ENCODE results near the gene EEF1AKMT3. TPM values are rescaled to one million over a fixed set of nuclear protein-coding genes. Genes with fewer than 3 reads are reported as not detected.

Gene EEF1AKMT3
- total and polyA plus RNA-seq, 9 of the 15 experiments (the other 6 are each of a cell fraction or from before 2014, with no cell fraction given), result 4.1 to 17.2 (median 7.9) TPM

GRCh38 chr12:57751788-57752667 lies 20.4 kb upstream of the EEF1AKMT3 start, which contains the start of gene CDK4 (continued):
- TF ChIP-seq RNF2 (IDR thresholded peaks at IDR 0.05) (peak; percentile 64), TEAD4 (IDR thresholded peaks at IDR 0.05; ENCODE audit: low read length) (no peak), TEAD4 (CRISPR knock-in tag; IDR thresholded peaks at IDR 0.05; ENCODE audit: borderline replicate concordance) (no peak), REST (IDR thresholded peaks at IDR 0.05; ENCODE audit: borderline replicate concordance) (peak; percentile 99), REST (CRISPR knock-in tag; IDR thresholded peaks at IDR 0.05; ENCODE audit: low read depth) (peak; percentile 78), ZNF512 (tag; IDR thresholded peaks at IDR 0.05) (no peak), TEAD2 (tag; IDR thresholded peaks at IDR 0.05) (no peak), MYBL2 (IDR thresholded peaks at IDR 0.05; ENCODE audit: low read depth) (no peak), MYBL2 (CRISPR knock-in tag; IDR thresholded peaks at IDR 0.05; ENCODE audit: borderline replicate concordance) (no peak), SNAPC5 (CRISPR knock-in tag; IDR thresholded peaks at IDR 0.05) (no peak), TAF1 (IDR thresholded peaks at IDR 0.05; ENCODE audit: control insufficient read depth, extremely low read depth, insufficient read depth, low read length, severe bottlenecking) (peak; percentile 66), KDM1A (IDR thresholded peaks at IDR 0.05) (peak in 1 of 2 experiments; percentile 28; a peak in 1 of 4 replicates), ZNF224 (CRISPR knock-in tag; IDR thresholded peaks at IDR 0.05) (no peak), ZNF395 (CRISPR knock-in tag; IDR thresholded peaks at IDR 0.05) (peak; percentile 95), DIDO1 (tag; IDR thresholded peaks at IDR 0.05; ENCODE audit: low read depth) (peak; percentile 65; the same call in 1 of the 2 replicates), L3MBTL2 (IDR thresholded peaks at IDR 0.05) (peak; percentile 97), HNRNPLL (IDR thresholded peaks at IDR 0.05; ENCODE audit: low read depth, low read length, poor library complexity, severe bottlenecking) (no peak)

Measured in K562 (cell line).